ENCODE data around the gene HCN4.

DNA sequence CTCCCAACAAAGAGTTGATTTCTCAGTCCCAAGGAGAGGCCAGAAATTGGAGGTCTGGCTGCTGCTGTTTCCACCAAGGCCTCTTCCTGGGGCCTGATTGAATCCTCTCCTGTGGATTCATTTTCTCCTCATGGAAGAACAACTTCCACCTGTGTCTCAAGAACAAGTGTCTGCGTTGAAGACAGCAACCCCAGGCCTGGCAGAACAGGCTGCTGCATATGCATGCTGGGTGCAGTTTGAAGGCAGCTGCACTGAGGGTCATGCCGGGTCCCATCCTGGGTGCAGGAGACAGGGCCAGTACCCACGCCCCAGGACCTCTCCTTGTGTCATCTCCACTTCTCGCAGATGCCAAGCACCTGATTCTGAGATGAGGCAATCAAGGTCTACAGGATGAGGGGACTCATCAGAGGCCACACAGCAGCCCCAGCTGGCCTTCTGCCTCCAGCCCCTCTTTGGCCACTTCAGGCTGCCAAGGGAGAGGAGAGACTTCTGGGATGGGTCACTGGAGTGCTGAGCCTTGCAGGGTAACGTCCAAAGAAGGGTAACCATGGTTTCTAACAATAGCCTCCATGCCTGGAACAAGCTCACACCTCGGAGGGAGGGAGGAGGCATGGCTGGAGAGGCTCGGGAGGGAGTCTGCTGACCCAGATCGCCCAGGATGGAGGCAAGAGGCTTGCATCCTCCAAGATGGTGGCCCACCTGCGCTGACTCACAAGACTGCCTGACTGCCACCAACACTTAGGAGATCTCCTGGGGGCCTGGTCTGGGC, 30.0 kb downstream of the HCN4 start:
- TF ChIP-seq EZH2 (IDR thresholded peaks at IDR 0.05; ENCODE audit: insufficient read depth, poor library complexity, severe bottlenecking) (no peak), EZH2phosphoT487 (IDR thresholded peaks at IDR 0.05; ENCODE audit: insufficient read depth, low read depth) (no peak)
